HG03575 (cell line): ENCODE data around the gene COX5B.
"Not testable (repeated sequence)": the region's sequence is repeated elsewhere in the genome, so short reads cannot be mapped to it uniquely, and the experiment has no call there.

Source experiments
- ATAC-seq: cut with Tn5 transposase; IDR thresholded peaks from one replicate; pipeline ENCODE4 v1.9.1; 2021; ENCODE audit not compliant: unreplicated experiment, insufficient number of reproducible peaks, low FRiP score; ENCODE audit errors: extremely low read depth

The COX5B gene, protein sequence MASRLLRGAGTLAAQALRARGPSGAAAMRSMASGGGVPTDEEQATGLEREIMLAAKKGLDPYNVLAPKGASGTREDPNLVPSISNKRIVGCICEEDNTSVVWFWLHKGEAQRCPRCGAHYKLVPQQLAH

DNA sequence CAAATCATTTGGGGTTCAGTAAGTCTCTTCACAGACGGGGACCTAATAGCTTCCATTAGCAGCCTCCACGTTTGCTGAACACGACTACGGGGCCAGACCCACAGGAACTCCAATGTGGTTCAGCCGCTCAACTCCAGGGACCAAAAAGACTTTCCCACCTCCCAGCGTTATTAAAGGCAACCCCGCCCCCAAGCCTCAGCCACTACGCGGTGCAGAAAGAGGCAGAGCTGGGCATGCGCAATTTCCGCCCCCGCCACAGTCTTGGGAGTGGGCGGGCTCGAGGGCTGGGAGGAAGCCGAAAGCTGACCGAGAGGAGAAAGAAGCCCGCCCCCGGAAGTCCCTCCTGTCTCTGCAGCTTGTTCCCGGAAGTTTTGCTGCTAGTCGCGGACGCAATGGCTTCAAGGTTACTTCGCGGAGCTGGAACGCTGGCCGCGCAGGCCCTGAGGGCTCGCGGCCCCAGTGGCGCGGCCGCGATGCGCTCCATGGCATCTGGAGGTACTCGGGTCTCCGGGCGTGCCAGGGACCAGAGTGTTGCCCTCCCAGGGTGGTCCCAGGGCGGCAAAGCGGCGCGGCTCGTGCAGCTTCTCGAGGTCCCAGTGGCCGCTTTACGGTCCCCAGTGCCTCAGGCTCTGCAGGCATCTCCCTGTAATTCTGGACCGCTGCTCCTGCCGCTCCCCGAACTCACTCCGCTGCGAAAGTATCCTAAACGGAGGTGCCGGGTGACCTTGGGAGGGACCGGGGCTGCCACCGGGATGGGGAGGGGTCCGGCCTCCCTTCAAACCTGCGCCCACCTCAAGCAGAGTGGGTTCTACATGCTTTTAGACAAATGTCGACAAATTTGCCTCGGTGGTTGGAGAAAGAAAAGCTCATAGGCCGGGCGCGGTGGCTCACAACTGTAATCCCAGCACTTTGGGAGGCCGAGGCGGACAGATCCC, at the start of gene COX5B:
Gene COX5B, plus strand, starts transcription at position 368 of the 935 bp plus-strand sequence. Its CDS starts 25 bp downstream, at position 393.
- peak; percentile 60 for ATAC-seq

DNA sequence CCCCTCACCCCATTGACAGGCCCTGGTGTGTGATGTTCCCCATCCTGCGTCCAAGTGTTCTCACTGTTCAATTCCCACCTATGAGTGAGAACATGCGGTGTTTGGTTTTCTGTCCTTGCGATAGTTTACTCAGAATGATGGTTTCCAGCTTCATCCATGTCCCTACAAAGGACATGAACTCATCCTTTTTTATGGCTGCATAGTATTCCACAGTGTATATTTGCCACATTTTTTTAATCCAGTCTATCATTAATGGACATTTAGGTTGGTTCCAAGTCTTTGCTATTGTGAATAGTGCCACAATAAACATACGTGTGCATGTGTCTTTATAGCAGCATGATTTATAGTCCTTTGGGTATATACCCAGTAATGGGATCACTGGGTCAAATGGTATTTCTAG, 49.7 kb upstream of the COX5B start:
- not testable (repeated sequence) for ATAC-seq

DNA sequence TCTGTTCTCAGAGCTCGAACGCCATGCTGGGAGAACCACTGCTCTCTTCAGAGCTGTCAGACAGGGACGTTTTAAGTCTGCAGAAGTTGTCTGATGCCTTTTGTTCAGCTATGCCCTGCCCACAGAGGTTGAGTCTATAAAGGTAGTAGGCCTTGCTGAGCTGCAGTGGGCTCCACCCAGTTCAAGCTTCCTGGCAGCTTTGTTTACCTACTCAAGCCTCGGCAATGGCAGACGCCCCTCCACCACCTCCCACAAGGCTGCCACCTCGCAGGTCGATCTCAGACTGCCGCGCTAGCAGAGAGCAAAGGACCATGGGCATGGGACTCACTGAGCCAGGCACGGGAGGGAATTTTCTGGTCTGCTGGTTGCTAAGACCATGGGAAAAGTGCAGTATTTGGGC, 44.3 kb upstream of the COX5B start:
- not testable (repeated sequence) for ATAC-seq

DNA sequence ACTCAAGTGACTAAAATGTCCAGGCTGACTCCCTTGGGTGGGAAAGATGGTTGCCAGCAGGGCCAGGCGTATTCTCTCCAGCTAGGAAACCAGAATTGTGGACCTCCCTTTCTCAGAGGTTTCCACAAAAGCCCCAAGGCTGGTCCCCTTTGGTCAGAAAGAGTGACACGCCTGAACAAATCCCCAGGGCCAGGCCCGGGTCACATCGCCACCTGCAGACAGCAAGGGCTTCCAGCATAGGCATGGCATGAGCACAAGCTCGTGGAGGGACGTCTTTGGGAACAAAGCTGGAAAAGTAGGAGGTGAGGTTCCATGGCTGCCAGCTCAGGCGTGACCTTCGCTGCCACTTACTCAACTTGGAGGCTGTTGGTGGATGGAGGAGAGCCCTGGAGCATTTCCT, 40.8 kb upstream of the COX5B start:
- not testable (repeated sequence) for ATAC-seq

DNA sequence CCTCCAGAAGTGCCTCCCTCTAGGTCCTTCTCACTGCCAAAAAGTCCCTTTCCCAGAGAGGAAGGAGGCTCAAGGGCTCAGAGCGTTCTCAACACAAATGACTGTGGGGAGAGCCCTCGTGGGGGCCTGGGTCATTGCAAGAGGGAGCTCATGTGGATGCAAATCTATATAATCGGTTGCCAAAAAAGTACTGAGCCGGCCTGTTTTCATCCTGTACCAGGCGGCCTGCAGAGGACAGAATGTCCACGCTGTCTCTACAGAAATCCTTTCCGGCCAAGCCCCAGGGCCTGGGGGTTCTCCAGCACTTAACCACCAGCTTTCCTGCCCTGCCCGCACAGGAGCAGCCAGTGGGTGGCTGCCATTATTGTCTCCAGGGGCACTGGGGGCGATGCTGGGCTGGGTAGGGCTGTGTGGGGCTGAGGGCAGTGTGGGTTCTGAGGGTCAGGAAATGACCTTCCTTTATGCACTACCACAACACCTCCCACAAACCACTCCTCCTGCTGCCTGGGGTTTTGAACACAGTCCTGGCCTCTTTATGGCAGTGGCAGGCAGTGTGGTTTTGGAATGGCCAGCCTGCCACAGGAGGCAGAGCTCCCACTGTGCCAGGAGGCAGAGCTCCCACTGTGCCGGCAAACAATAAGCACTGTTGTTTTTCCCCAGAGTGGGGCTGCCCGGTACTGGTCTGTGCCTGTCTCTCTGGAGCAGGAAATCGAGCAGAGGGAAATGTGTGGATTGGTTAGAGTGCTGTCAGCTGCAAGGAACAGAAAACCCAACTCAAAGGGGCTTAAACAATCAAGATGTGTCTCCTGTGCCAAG, 40.1 kb upstream of the COX5B start:
- not testable (repeated sequence) for ATAC-seq

DNA sequence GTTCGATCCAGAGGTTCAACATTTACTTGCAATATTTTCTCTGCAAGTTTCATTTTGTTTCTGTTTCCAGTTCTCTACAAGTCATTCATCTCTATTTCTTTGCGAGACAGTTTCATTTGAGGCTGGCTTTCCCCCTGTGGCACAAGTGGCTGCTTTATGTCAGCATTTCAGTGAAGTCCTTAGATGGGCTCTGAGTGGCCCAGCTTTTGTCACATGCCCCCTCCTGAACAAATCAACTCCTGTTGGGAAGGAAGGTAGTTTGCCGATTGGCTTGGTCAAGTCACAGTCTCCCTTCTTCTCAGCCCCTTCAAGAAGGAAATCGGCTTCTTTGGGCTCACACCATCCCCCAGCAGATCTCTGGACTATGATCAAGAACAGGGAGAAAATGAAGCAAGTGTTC, 37.1 kb upstream of the COX5B start:
- ATAC-seq, result not testable (repeated sequence)

DNA sequence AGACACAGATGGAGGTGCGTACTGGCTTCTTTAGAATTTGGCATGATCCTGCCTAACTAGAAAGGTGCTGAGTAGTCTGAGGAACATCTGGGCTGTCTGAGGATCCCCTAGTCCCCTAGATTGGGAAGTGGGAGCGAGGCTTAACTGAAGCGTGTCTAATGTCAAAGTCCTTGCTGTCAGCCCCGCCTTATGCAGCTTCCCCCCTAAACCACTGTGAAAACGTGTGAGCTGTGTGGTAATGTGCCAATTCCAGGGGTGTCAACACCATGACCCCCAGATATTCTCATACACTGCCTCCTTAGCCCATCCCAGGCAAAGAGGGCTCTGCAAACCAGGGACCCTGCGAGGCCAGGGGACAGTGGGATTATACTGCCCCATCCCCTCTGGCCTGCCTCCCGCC, 34.0 kb upstream of the COX5B start:
- ATAC-seq, result not testable (repeated sequence)

DNA sequence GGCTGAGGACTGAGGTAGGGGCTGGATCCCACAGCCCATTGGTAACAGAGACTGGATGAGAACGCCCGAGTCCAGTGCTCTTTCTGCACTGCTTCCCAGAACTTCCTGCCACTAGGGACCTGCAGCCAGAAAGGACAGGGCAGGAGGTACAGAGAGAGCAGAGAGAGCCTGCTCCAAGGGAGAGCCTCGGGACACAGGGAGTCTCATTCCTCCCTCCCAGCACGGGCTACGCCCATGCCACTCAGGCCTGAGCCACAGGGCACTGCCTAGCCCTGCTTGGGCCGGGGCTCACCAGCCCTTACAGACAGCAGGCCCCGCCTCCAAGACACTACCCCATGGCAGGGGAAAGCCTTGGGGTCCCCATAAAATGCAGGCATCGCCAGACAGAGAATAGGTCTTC, 30.1 kb upstream of the COX5B start:
- ATAC-seq, result not testable (repeated sequence)

DNA sequence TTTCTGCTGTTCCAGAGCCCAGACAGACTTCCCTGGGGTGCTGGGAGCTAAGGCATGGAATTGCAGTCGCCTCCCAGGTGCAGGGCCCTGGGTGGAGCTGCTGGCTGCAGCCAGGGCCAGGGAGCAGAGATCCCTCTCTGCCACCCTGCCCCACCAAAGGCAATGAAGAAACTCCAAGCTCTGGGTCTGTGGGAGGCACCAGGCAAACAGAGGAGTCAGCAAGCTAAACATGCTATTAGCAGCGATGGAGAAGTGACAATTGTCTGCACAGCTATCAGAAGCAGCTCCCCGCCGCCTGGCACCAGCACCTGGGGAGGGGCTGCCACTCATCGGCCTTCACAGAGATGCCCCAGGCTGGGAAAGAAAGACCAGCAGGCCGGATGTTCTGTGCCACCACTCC, 28.0 kb upstream of the COX5B start:
- ATAC-seq, result no peak

DNA sequence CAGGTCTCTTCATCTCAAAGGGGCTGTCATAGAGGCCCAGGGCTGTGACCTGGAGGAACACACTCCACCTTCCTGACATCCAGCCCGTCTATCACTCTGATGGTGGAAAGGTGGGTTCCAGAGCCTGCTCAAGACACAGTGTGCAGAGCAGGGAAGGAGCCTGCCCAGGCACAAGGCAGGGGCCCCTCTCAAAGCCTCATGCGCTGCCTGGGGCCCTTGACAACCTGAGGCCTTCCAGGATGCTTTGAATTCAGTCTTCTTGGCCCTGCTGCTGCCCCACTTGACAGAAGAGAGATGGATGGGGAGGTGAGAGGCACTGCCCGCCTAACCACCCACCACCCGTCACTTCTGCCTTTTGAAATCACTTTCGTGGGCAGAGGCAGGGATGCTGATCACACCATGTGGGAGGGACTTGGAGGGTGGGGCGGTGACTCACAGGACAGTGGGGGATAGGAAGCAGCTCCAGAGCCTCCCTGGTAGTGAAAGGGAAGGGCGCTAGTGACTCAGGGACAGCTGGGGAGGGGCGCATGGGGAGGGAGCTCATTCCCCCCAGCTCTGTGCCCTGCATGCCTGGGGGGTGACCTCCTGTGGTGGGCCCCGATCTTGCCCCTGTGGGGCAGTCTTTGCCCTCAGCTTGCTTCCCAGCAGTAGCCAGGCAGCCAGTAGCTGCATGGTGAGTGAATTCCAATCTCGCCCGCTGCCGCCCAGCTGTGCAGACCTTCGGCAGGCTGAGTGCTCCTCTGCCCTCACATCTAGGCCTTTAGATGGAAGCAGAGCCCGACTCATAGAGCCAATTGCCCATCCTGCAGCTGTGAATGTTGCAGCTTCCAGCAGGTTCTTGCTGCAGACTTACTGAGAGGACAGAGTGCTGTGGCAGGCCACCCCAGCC, 26.7 kb upstream of the COX5B start:
- ATAC-seq, result not testable (repeated sequence)

DNA sequence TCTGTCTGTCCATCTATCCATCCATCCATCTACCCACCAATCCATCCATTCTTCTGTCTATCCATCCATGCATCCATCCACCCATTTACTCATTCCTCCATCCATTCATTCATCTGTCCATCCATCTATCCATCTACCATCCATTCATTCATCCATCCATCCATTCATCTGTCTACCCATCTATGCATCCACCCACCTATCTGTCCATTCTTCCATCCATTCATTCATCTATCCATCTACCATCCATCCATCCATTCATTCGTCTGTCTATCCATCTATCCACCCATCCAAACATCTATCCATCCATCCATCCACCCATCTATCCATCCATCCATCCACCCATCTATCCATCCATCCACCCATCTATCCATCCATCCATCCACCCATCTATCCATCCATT, 25.4 kb upstream of the COX5B start:
- not testable (repeated sequence) for ATAC-seq

DNA sequence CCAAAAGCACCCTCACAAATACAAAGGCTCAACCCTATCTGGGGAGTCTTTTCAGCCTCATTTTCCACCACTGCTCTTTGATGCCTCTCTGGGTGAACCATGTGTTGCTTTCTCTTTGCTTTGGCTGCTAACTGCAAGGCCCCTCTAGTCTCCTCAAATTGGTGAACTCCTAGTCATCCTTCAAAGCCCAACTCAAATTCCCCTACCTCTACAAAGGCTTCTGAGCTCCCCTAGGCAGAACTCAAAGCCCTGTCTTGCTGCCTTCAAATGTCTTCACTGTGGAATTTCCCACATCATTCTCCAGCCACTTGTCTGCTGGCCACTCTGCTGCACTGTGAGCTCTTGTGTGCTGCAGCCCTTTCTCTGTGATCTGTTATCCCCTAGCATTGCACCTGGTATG, 22.9 kb upstream of the COX5B start:
- not testable (repeated sequence) for ATAC-seq

DNA sequence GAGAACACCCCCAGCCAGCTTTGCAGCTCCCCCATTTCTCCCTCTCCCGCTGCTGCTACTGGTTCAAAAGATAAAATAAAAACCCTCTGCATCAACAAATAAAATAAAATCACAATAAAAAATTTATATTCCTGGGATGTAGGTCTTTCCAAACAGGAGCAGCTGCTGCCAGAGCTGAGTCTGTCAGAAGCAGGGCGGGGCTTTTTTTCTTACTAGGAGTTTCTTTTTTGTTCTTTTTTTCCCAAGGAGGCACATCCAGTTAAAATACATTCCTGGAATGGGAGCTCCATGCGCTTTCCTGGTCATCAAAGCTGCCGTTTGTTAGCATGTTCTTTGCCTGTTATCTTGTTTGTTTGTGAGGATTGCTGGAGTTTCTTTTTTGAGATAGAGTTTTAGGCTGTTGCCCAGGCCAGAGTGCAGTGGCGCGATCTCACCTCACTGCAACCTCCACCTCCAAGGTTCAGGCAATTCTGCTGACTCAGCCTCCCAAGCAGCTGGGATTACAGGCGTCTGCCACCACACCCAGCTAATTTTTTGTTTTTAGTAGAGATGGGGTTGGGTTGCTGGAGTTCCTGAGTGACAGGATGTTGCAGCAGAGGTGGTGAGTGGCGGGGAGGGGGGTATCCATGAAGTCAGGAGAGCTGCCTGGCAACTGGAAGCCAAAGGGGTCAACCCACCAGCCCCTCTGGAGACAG, 20.4 kb upstream of the COX5B start:
- not testable (repeated sequence) for ATAC-seq

DNA sequence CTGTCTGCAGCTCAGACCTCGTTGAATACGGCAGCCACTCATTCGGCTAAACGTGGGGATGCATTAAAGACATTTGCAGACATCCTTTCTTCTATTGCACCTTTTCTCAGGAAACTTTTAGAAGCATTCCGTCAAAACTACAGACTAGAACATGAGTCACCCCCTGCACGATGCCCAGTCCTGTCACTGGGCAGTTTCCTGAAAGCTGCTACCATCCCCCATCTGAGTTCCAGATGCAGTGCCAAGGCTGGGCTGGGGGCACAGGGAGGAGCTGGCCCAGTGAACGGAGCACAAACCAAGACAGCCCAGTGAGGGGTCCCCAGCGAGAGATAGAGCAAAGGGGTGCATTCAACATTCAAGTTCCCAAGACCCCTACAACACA, 19.8 kb upstream of the COX5B start:
- ATAC-seq, result not testable (repeated sequence)

DNA sequence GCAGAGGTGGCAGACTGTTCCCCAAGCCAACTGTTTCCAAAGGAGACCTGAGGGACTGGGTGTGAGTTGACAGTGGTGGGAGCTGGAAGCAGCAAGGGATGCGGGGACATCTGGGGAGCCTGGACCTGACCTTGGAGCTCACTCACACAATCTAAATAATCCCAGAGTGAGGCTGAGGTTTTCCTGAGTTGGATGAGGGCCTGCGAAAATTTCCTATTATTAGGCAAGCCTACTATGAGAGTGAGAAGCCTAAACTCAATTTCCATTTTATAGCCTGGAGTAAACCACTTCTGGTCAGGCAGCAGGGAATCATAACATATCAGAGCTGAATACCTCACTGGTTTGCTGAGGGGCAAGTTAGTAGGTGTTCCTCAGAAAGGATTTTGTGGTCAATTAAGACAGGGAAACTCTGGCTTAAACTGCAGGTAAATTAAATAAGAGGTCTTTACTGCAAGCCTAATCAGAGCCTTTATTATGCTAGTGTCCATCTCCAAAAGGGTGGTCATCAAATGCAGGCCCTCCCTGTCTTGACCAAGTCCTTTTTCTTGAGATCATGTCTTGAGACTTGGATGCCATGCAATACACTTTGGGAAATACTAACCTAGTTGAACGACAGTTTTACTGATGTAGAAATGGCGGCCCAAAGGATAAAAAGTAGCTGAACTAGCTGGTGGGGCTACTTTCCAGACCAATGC, 1.7 kb upstream of the COX5B start:
- no peak for ATAC-seq

DNA sequence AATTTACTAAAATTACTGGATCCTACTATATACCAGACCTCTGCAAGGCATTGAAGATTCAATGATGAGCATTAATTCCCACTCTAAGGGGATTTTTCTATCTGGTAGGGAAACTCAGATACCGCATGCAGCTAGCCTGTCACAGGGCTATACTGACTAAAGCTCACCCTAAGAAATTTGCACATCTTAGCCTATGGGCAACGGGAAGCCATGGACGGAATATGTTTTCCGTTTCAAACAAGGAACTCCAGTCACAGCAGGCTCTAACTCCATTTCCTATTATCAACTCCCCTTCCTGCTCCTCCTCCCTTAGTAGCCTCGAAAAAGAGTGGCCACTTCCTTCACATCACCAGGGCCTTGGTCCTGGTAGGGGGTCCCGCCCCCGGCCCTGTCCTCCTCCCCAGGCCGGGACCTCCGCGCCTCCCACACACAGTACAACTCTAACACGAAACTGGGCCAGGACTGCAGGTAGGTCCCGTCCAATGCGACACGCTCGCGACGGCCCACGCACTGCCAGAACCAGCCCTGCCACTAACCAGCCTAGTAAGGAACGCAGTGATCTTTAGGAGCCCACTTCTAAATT, 659 bp upstream of the COX5B start:
- peak; percentile 12 for ATAC-seq

DNA sequence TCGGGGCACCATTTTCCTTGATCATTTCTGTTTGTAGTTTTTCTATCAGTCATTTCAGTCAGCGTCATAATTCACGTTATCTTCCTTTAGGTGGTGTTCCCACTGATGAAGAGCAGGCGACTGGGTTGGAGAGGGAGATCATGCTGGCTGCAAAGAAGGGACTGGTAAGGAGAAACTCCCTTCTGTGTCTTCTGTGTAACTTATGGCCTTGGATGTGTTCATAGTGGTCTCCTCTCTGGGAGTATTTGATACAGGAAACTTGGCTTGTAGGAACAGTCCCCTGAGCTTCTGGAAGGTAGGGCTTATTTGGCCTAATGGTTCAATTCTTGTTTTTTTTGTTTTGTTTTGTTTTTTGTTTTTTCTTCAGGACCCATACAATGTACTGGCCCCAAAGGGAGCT, 1.1 kb downstream of the COX5B start:
- no peak for ATAC-seq
